Natural killer cell (primary cell): ENCODE data around the gene NEDD4. TPM values are rescaled to one million over a fixed set of nuclear protein-coding genes. Genes with fewer than 3 reads are reported as not detected.
"Not testable (repeated sequence)": the region's sequence is repeated elsewhere in the genome, so short reads cannot be mapped to it uniquely, and the experiment has no call there.

Experiments used
- ATAC-seq, 3 donors: fragments of 150-1000 bp in 2 of 3; fragments of 200-7000 bp in 1 of 3; cut with Tn5 transposase; 1 replicate in 1 of 3; 2 replicates in 2 of 3; pipeline ENCODE4 v1.10.0; 2021; ENCODE audit warnings: mild to moderate bottlenecking in 2 of 3, moderate library complexity in 2 of 3
- DNase-seq, 2 donors: peaks; one replicate each; pipeline versions ENCODE4 v3.0.0 to v3.0.0-alpha.2; 2013 to 2021; ENCODE audit warnings: mixed read lengths in 1 of 2
- H3K27ac ChIP-seq: one replicate; pipeline ENCODE4 v1.5.1; 2013; ENCODE audit warnings: mild to moderate bottlenecking, low read length
- H3K27me3 ChIP-seq: one replicate; pipeline ENCODE4 v1.6.1; 2013; ENCODE audit warnings: low read length; ENCODE audit not compliant: control insufficient read depth, insufficient read depth
- H3K36me3 ChIP-seq: one replicate; pipeline ENCODE4 v1.6.1; 2013; ENCODE audit warnings: low read length; ENCODE audit not compliant: control insufficient read depth, insufficient read depth
- H3K4me1 ChIP-seq: one replicate; pipeline ENCODE4 v1.6.1; 2013; ENCODE audit warnings: low read length; ENCODE audit not compliant: control insufficient read depth, insufficient read depth
- H3K4me3 ChIP-seq: one replicate; pipeline ENCODE4 v1.5.1; 2013; ENCODE audit warnings: low read length
- H3K9me3 ChIP-seq: one replicate; pipeline ENCODE4 v1.6.1; 2013; ENCODE audit warnings: low read length; ENCODE audit not compliant: control insufficient read depth, insufficient read depth
- H3K27ac Mint-ChIP-seq, 2 donors: one replicate each; pipeline ENCODE4 v1.8.0; 2022; ENCODE audit warnings: mild to moderate bottlenecking in 2 of 2, mixed read lengths in 2 of 2, moderate library complexity in 1 of 2
- H3K27me3 Mint-ChIP-seq, 2 donors: one replicate each; pipeline ENCODE4 v1.8.0; 2022; ENCODE audit warnings: low read depth in 2 of 2, mixed read lengths in 2 of 2
- H3K36me3 Mint-ChIP-seq: one replicate; pipeline ENCODE4 v1.8.0; 2022; ENCODE audit warnings: mixed read lengths
- H3K4me1 Mint-ChIP-seq, 2 donors: one replicate each; pipeline ENCODE4 v1.8.0; 2022; ENCODE audit warnings: mixed read lengths in 2 of 2
- H3K4me3 Mint-ChIP-seq: one replicate; pipeline ENCODE4 v1.8.0; 2022; ENCODE audit warnings: mild to moderate bottlenecking, moderate library complexity, mixed read lengths
- H3K9me3 Mint-ChIP-seq, 2 donors: one replicate each; pipeline ENCODE4 v1.8.0; 2022; ENCODE audit warnings: mixed read lengths in 2 of 2
- WGBS: methylation state at CpG from one replicate; pipeline ENCODE4 v1.1.7; 2013; ENCODE audit warnings: missing lambda C conversion rate; ENCODE audit not compliant: insufficient coverage; 5-methylcytosine and 5-hydroxymethylcytosine counted together
- intact Hi-C: fragments of 100-400 bp; cut with micrococcal nuclease; formaldehyde crosslinking; loops from one replicate; pipeline ENCODE4 v1.14.2; 2022
- total RNA-seq, 4 donors: library from RNA; stranded (reverse); fragments of 120-200 nt in 1 of 4; gene quantifications; one replicate each; pipeline versions ENCODE4 v1.2.3 to v1.2.4, GENCODE V29; 2013 to 2022
- TF ChIP-seq, protein P1 (sequence below): fragments of 200-600 bp; IDR thresholded peaks from one replicate; pipeline ENCODE4 v1.8.0; 2022; ENCODE audit warnings: antibody characterized with exemption

NEDD4 gene
- total RNA-seq, 3 donors from 2014 or later (not counting 1 experiment from before 2014, with no cell fraction given) = 6.9 to 9.1 (median 7.8) TPM

DNA sequence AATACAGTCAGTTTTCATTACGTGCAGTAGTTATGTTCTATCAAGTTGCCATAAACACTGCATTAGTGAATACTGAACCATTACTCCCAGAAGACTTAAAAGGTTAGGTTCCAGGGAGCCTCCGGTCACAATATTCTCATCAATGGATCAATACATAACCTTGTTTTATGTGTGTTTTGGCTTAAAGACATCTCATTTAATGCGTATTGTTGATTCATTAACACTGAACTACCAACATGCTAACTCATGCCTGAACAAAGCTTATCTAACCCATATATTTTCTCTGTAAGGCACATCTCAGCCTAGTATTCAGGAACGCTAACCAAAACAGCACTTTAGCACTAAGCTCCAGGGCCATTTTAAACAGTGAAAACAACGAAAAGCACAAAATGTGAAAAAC lies 24.1 kb upstream of the NEDD4 start:
- ATAC-seq (no peak), DNase-seq (no peak)
- TF ChIP-seq, protein P1, sequence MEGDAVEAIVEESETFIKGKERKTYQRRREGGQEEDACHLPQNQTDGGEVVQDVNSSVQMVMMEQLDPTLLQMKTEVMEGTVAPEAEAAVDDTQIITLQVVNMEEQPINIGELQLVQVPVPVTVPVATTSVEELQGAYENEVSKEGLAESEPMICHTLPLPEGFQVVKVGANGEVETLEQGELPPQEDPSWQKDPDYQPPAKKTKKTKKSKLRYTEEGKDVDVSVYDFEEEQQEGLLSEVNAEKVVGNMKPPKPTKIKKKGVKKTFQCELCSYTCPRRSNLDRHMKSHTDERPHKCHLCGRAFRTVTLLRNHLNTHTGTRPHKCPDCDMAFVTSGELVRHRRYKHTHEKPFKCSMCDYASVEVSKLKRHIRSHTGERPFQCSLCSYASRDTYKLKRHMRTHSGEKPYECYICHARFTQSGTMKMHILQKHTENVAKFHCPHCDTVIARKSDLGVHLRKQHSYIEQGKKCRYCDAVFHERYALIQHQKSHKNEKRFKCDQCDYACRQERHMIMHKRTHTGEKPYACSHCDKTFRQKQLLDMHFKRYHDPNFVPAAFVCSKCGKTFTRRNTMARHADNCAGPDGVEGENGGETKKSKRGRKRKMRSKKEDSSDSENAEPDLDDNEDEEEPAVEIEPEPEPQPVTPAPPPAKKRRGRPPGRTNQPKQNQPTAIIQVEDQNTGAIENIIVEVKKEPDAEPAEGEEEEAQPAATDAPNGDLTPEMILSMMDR = no peak
- Histone ChIP-seq H3K4me3 (no peak overlapping the region), H3K27me3 (no peaks in the 10 kb centered on the region), H3K9me3 (no peaks in the 10 kb centered on the region), H3K27ac (no peak overlapping the region), H3K36me3 (no peaks in the 10 kb centered on the region), H3K4me1 (no peaks in the 10 kb centered on the region)
- intact Hi-C loops = no loop called here
- Mint-ChIP-seq H3K4me1 (no peaks in the 10 kb centered on the region), H3K27ac (no peak overlapping the region), H3K9me3 (no peaks in the 10 kb centered on the region), H3K27me3 (peaks cover 25 to 46% of the 10 kb centered on the region in 2 donors), H3K36me3 (no peaks in the 10 kb centered on the region), H3K4me3 (no peak overlapping the region)
- 87% methylated on average over 4 of the region's 5 CpGs for WGBS

DNA sequence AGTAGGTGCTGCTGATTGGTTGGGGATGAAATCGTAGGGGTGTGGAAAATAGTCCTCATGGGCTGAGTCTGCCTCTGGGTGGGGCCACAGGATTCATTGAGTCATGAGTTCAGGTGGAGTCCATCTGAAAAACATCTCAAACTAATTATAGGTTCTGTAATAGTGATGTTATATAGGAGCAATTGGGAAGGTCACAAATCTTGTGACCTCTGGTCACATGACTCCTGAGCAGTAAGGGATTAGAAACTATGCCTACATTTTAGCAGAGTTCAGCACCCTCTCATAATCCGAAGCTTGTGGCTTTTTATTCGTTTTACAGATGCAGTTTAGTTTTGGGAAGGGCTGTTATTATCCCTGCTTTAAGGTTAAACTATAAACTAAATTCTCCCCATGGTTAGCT lies 22.9 kb upstream of the NEDD4 start:
- 92% methylated on average over 1 of the region's 3 CpGs for WGBS
- Mint-ChIP-seq H3K9me3 (no peaks in the 10 kb centered on the region), H3K4me3 (no peak overlapping the region), H3K27ac (no peak overlapping the region), H3K4me1 (no peaks in the 10 kb centered on the region), H3K36me3 (no peaks in the 10 kb centered on the region), H3K27me3 (peaks cover 19 to 39% of the 10 kb centered on the region in 2 donors)
- TF ChIP-seq, protein P1 = no peak
- no peaks in the 10 kb centered on the region for H3K36me3 ChIP-seq
- no peaks in the 10 kb centered on the region for H3K4me1 ChIP-seq
- intact Hi-C loops = no loop called here
- H3K27me3 ChIP-seq = no peaks in the 10 kb centered on the region
- no peak overlapping the region for H3K27ac ChIP-seq
- no peak overlapping the region for H3K4me3 ChIP-seq
- DNase-seq (no peak), ATAC-seq (no peak)
- H3K9me3 ChIP-seq = no peaks in the 10 kb centered on the region

DNA sequence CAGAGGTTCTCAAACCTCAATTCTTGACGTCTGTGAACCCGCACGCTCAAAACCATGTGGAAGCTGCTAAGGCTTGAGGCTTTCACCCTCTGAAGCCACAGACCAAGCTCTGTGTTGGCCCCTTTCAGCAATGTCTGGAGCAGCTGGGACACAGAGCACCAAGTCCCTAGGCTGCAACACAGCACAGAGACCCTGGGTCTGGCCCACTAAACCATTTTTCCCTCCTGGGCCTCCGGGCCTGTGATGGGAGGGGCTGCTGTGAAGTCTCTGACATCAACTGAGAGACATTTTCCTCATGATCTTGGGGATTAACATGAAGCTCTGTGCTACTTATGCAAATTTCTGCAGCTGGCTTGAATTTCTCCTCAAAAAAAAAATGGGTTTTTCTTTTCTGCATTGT lies 21.3 kb upstream of the NEDD4 start:
- DNase-seq = no peak
- Histone ChIP-seq H3K27me3 (no peaks in the 10 kb centered on the region), H3K27ac (no peak overlapping the region), H3K4me1 (no peaks in the 10 kb centered on the region), H3K4me3 (no peak overlapping the region), H3K36me3 (no peaks in the 10 kb centered on the region), H3K9me3 (no peaks in the 10 kb centered on the region)
- Mint-ChIP-seq H3K36me3 (no peaks in the 10 kb centered on the region), H3K4me1 (no peaks in the 10 kb centered on the region), H3K27me3 (peaks cover 21 to 32% of the 10 kb centered on the region in 2 donors), H3K9me3 (no peaks in the 10 kb centered on the region), H3K4me3 (no peak overlapping the region), H3K27ac (no peak overlapping the region)
- 84% methylated on average over 4 of the region's 4 CpGs for WGBS
- intact Hi-C loops = no loop called here
- no peak for ATAC-seq
- TF ChIP-seq, protein P1 = no peak

DNA sequence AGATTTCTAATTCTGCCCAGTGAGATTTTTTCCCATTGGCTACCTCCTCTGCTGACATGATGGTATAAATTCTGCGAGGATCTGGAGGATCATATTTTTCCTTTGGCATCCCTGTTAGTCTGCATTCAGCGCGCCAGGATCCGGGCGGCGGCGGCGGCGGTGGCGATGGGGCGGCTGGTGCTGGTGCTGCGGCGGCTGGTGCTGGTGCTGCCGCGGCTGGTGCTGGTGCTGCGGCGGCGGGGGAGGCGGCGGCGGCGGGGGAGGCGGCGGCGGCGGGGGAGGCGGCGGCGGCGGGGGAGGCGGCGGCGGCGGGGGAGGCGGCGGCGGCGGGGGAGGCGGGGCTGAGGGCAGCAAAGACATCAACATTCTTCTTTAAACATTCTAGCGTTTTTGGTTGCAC lies 13.6 kb upstream of the NEDD4 start:
- H3K36me3 Mint-ChIP-seq, H3K27ac ChIP-seq, H3K27ac Mint-ChIP-seq, intact Hi-C loops, H3K4me1 Mint-ChIP-seq, H3K4me3 Mint-ChIP-seq, H3K4me3 ChIP-seq, H3K9me3 Mint-ChIP-seq, H3K36me3 ChIP-seq, H3K9me3 ChIP-seq, H3K27me3 ChIP-seq, H3K4me1 ChIP-seq: not testable (repeated sequence)
- ATAC-seq = peak in 1 of 3 donors; percentile 68
- DNase-seq = peak in 1 of 2 donors; percentile 24
- peaks cover 6 to 38% of the 10 kb centered on the region in 2 donors for H3K27me3 Mint-ChIP-seq
- WGBS = 14% methylated on average over 23 of the region's 40 CpGs

DNA sequence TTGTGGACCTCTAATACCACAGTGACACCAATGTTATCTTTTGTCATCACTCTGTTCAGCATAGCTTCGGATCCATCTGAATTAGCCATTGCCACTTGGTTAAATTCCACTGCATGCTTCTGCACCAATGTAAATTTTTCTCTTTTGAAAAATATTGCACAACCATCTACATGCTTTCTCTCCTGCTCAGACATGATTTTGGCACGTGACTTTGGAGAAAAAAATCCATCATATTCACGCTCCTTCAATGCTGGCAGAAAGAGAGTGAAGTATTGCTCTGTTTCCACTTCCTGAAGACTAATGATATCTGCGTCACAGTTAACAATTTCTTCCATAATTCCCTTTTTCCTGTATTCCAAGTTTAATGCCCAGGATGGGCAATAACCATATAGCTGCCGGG lies 13.0 kb upstream of the NEDD4 start:
- WGBS = 88% methylated on average over 5 of the region's 5 CpGs

DNA sequence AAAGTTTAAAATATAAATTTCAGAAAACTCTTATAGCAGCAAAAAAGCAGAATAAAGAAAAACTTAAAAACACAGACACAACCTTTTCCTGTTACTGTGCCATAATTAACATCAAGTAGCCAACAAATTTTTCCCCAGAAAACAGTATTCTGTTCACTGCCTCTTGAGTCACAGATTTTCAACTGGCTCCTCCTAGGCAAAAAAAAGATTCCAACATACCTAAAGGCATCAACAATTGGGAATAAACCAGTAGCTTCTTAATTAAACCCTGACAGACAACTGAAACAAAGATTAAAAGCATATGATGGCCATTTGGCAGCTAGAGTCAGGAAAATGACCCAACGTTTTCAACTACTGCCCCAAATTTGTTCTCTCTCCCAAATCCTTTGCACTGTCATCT lies 10.9 kb upstream of the NEDD4 start:
- DNase-seq, H3K4me3 Mint-ChIP-seq, H3K9me3 ChIP-seq, H3K4me3 ChIP-seq, H3K27ac ChIP-seq, H3K27me3 ChIP-seq, H3K4me1 ChIP-seq, H3K9me3 Mint-ChIP-seq, H3K4me1 Mint-ChIP-seq, H3K36me3 ChIP-seq, intact Hi-C loops, H3K27ac Mint-ChIP-seq, ATAC-seq, H3K36me3 Mint-ChIP-seq: not testable (repeated sequence)
- H3K27me3 Mint-ChIP-seq = peaks cover 4 to 37% of the 10 kb centered on the region in 2 donors
- WGBS = no CpG with 5 or more reads among the region's 1 CpG

More for the DNA sequence above, 13.0 kb upstream of the NEDD4 start:
- H3K4me3 ChIP-seq, H3K27ac ChIP-seq, H3K4me1 Mint-ChIP-seq, DNase-seq, H3K36me3 ChIP-seq, H3K4me3 Mint-ChIP-seq, H3K4me1 ChIP-seq, H3K9me3 Mint-ChIP-seq, H3K9me3 ChIP-seq, ATAC-seq, H3K27ac Mint-ChIP-seq, H3K36me3 Mint-ChIP-seq, H3K27me3 ChIP-seq, intact Hi-C loops: not testable (repeated sequence)
- H3K27me3 Mint-ChIP-seq = peaks cover 6 to 34% of the 10 kb centered on the region in 2 donors
